DOHH2 (cell line): Measurements from ENCODE around the gene SLC39A11.

Experiments
- CTCF ChIP-seq: fragments of 200-600 bp; sonication (generic); IDR thresholded peaks from one replicate; pipeline ENCODE4 v1.5.1; 2014; ENCODE audit warnings: antibody characterized with exemption, mild to moderate bottlenecking, low read depth, low read length; ENCODE audit not compliant: poor library complexity, severe bottlenecking
- EZH2phosphoT487 ChIP-seq: fragments of 200-600 bp; sonication (generic); IDR thresholded peaks from 2 replicates; pipeline ENCODE4 v1.6.1; 2017; ENCODE audit warnings: borderline replicate concordance, mild to moderate bottlenecking, antibody characterized with exemption, low read length, moderate library complexity, mixed read lengths

- TF ChIP-seq CTCF, result no peak
- no peak for TF ChIP-seq EZH2phosphoT487
These were observed 161.3 kb downstream of the SLC39A11 start for GRCh38 chr17:72931163-72931562.
